BE2C (cell line): Measurements from ENCODE around the gene MRGPRD.

Source experiments
- DNase-seq: peaks from one replicate; pipeline ENCODE4 v3.0.0-alpha.2; 2020
- H3K27me3 ChIP-seq: fragments of 250-450 bp; sonication (Bioruptor Pico); 2 replicates; pipeline ENCODE4 v1.5.1; 2020; ENCODE audit warnings: mild to moderate bottlenecking
- H3K36me3 ChIP-seq: fragments of 250-450 bp; sonication (Bioruptor Pico); 2 replicates; pipeline ENCODE4 v1.5.1; 2020; ENCODE audit warnings: mild to moderate bottlenecking
- H3K4me1 ChIP-seq: fragments of 250-450 bp; sonication (Bioruptor Pico); 2 replicates; pipeline ENCODE4 v1.5.1; 2020
- H3K4me3 ChIP-seq: 2 replicates; pipeline ENCODE4 v1.5.1; 2011; ENCODE audit warnings: low read depth, low read length
- H3K9me3 ChIP-seq: fragments of 250-450 bp; sonication (Bioruptor Pico); 2 replicates; pipeline ENCODE4 v1.5.1; 2020
- CTCF ChIP-seq: IDR thresholded peaks from 2 replicates; pipeline ENCODE4 v1.5.1; 2012; ENCODE audit warnings: mild to moderate bottlenecking, low read depth, low read length

The MRGPRD gene

GRCh38 chr11:69007975-69008381 lies 27.2 kb upstream of the MRGPRD start:
- Histone ChIP-seq H3K4me1 (peaks cover 6% of the 10 kb centered on the region; the same call in 1 of the 2 replicates), H3K9me3 (no peaks in the 10 kb centered on the region), H3K27me3 (no peaks in the 10 kb centered on the region), H3K4me3 (no peak overlapping the region), H3K36me3 (no peaks in the 10 kb centered on the region)
- TF ChIP-seq CTCF, result no peak
- DNase-seq, result no peak

- H3K27me3 ChIP-seq, result no peaks in the 10 kb centered on the region
- H3K36me3 ChIP-seq, result no peaks in the 10 kb centered on the region
- peaks cover 6% of the 10 kb centered on the region; the same call in 1 of the 2 replicates for H3K4me1 ChIP-seq
- no peaks in the 10 kb centered on the region for H3K9me3 ChIP-seq
- H3K4me3 ChIP-seq, result no peak overlapping the region
- TF ChIP-seq CTCF, result no peak
- no peak for DNase-seq
Observed at GRCh38 chr11:69006816-69007215, 26.0 kb upstream of the MRGPRD start.

GRCh38 chr11:69005631-69006368 lies 25.0 kb upstream of the MRGPRD start:
- Histone ChIP-seq H3K27me3 (no peaks in the 10 kb centered on the region), H3K36me3 (no peaks in the 10 kb centered on the region), H3K9me3 (no peaks in the 10 kb centered on the region), H3K4me1 (peaks cover 6% of the 10 kb centered on the region; the same call in 1 of the 2 replicates), H3K4me3 (no peak overlapping the region)
- no peak for DNase-seq
- TF ChIP-seq CTCF, result no peak

GRCh38 chr11:69005183-69005630 lies 24.4 kb upstream of the MRGPRD start:
- Histone ChIP-seq H3K4me3 (no peak overlapping the region), H3K36me3 (no peaks in the 10 kb centered on the region), H3K4me1 (peaks cover 6% of the 10 kb centered on the region; the same call in 1 of the 2 replicates), H3K9me3 (no peaks in the 10 kb centered on the region), H3K27me3 (no peaks in the 10 kb centered on the region)
- no peak for TF ChIP-seq CTCF
- DNase-seq, result no peak

GRCh38 chr11:69004411-69005182 lies 23.8 kb upstream of the MRGPRD start:
- no peak overlapping the region for H3K4me3 ChIP-seq
- no peaks in the 10 kb centered on the region for H3K36me3 ChIP-seq
- H3K9me3 ChIP-seq, result no peaks in the 10 kb centered on the region
- peaks cover 6% of the 10 kb centered on the region; the same call in 1 of the 2 replicates for H3K4me1 ChIP-seq
- no peaks in the 10 kb centered on the region for H3K27me3 ChIP-seq
- no peak for DNase-seq
- TF ChIP-seq CTCF, result no peak
